ENCODE results near the gene ZNF771.

Gene ZNF771

DNA sequence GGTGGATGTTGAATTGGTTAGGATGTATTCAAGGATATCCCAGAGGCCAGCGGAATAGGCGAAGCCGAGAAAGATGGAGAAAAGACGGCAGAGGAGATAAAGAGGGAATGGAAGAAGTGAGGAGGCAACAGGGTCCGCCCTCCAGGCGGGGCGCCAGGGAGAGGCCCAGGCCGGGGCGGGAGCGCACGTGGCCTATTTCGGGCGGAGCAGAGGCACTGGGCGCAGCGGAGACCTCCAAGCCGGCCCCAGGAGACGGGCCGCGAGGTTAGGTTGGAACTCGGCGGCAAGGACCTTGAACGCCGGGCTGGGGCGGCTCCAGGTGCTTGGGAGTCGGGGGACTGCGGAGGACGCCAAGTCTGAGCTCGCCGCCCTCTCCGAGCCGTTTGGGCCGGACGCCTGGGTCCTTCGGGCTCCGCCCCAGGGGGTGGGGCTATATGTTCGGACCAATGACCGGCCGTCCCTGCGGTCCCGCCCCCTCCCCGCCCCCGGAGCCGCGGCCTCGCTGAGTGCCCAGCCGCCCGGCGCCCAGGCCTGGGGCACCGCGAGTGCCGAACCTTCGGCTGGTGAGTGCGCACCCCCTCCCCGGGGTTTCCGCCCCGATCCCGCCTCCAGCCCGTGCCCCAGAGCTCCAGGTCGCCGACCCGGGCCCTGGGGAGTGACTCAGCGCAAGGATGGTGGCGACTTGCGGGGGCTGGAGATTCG, at the start of gene ZNF771:
ZNF771 (plus strand) TSS at position 505 of the 702 bp plus-strand sequence. CDS start 448 bp downstream, outside the sequence.
- Histone ChIP-seq H3K27me3 (ENCODE audit: insufficient read depth, low read length) (no peaks in the 10 kb centered on the region), H3K36me3 (ENCODE audit: insufficient read depth, low read length) (no peaks in the 10 kb centered on the region), H2AFZ (ENCODE audit: low read length, unreplicated experiment) (peak within 1 kb of the TSS; percentile 96), H3K4me1 (ENCODE audit: control insufficient read depth, insufficient read depth, low read length, unreplicated experiment) (peaks cover 21% of the 10 kb centered on the region), H3K79me2 (ENCODE audit: control insufficient read depth, insufficient read depth, low read length, unreplicated experiment) (peaks cover 8% of the 10 kb centered on the region), H3K27ac (ENCODE audit: low read depth, low read length) (peak within 1 kb of the TSS; percentile 68), H3K4me3 (ENCODE audit: low read depth, low read length) (peak within 1 kb of the TSS; percentile 83)

DNA sequence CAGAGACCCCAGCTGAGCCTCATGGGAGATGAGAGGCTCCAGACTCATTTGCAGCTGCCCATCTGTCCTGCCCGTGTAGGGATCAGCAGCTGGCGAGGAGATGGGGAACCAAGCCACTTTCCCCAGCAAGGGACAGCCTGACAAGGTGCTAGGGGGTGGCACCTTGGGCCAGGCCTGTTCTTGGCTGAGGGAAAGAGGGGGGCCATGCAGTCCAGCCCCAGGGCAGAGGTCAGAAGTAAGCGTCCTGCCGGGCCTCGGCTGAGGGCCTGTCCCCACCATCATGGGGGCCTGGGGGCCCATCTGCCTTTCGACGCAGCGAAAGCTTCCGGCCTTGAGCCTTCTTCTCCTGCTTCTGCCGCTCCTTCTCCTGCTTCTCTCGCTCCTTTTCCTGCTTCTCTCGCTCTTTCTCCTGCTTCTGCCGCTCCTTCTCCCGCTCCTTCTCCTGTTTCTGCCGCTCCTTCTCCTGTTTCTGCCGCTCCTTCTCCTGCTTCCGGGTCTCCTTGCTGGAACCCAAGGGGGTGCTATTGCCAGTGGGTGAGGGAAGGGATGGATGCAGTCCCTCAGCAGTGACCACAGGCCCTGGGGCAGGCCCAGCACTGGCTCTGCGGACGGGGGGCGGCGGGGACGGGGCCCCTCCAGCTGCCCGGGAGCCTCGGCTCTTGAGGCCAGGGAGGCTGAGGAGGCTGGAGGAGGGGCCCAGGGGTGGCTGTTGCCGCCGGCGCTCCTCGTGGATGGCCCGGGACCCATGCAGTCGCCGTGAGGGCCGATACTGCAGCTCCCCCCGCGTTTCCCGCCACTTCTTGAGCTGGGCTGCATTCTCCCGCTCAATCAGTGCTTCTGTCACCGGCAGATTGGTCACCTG, 49.5 kb upstream of the ZNF771 start:
- Histone ChIP-seq H2AFZ (ENCODE audit: low read length, unreplicated experiment) (no peak overlapping the region), H3K36me3 (ENCODE audit: insufficient read depth, low read length) (no peaks in the 10 kb centered on the region), H3K27ac (ENCODE audit: low read depth, low read length) (no peak overlapping the region), H3K4me3 (ENCODE audit: low read depth, low read length) (no peak overlapping the region), H3K79me2 (ENCODE audit: control insufficient read depth, insufficient read depth, low read length, unreplicated experiment) (peaks cover 36% of the 10 kb centered on the region), H3K27me3 (ENCODE audit: insufficient read depth, low read length) (no peaks in the 10 kb centered on the region), H3K4me1 (ENCODE audit: control insufficient read depth, insufficient read depth, low read length, unreplicated experiment) (peaks cover 28% of the 10 kb centered on the region)

DNA sequence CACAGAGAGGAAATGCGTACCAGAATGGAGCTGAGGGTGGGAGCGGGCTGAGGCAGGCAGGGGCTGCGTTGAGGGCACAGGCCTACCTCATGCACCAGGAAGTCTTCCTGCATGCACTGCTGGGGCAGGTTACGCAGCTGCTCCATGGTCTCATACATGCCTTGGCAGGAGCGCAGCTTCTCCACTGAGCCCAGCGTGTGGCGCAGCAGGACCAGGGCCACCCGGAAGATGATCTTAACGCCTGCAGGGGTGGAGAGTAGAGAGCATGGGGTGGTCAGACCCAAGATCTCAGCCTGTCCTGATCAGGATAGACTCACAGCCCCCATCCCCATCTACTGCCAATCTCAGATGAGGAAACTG, 48.8 kb upstream of the ZNF771 start:
- Histone ChIP-seq H3K4me3 (ENCODE audit: low read depth, low read length) (no peak overlapping the region), H3K4me1 (ENCODE audit: control insufficient read depth, insufficient read depth, low read length, unreplicated experiment) (peaks cover 25% of the 10 kb centered on the region), H3K27me3 (ENCODE audit: insufficient read depth, low read length) (no peaks in the 10 kb centered on the region), H3K27ac (ENCODE audit: low read depth, low read length) (no peak overlapping the region), H3K36me3 (ENCODE audit: insufficient read depth, low read length) (no peaks in the 10 kb centered on the region), H2AFZ (ENCODE audit: low read length, unreplicated experiment) (no peak overlapping the region), H3K79me2 (ENCODE audit: control insufficient read depth, insufficient read depth, low read length, unreplicated experiment) (peaks cover 33% of the 10 kb centered on the region)

DNA sequence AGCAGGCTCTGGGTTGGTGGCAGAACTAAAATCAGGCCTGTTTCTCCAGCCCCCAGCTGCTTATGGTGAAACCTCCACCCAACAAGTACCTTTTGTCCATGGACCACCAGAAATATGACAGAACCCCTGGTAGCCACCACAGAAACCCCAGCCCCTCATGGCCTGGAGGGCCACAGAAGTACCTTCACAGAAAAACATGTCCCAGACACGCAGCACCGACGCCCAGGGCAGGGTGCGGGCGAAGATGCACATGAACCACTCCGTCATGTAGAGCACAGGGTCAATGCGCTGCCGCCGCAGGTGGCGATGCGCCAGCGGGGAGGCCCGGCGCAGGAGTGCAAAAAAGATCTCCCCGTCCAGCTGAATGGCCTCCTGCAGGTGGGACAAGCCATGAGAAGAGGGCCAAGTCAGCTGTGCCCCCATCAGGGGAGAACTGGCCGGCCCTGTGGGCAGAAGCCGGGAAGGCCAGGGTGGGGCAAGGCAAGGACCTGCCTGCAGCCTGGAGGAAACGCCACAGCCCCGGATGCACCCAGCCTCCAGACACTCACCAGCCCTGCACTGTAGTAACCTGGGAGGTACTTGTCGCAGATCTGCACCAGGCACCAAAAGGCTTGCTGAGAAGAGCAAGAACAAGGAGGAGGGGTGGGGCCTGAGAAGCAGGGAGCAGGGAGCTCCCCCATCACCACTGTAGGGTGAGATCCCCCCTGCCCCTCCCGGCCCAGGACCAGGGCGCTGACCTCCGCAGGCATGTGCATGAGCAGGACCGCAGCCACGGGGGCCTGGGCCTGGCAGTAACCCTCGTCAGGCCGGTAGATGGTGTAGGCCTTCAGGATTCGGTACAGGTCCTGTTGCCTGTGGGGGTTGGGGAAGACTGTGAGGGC, 48.2 kb upstream of the ZNF771 start:
- no peak overlapping the region for H2AFZ ChIP-seq (ENCODE audit: low read length, unreplicated experiment)
- no peak overlapping the region for H3K4me3 ChIP-seq (ENCODE audit: low read depth, low read length)
- no peak overlapping the region for H3K27ac ChIP-seq (ENCODE audit: low read depth, low read length)
- peaks cover 29% of the 10 kb centered on the region for H3K79me2 ChIP-seq (ENCODE audit: control insufficient read depth, insufficient read depth, low read length, unreplicated experiment)
- peaks cover 22% of the 10 kb centered on the region for H3K4me1 ChIP-seq (ENCODE audit: control insufficient read depth, insufficient read depth, low read length, unreplicated experiment)
- no peaks in the 10 kb centered on the region for H3K36me3 ChIP-seq (ENCODE audit: insufficient read depth, low read length)
- no peaks in the 10 kb centered on the region for H3K27me3 ChIP-seq (ENCODE audit: insufficient read depth, low read length)

DNA sequence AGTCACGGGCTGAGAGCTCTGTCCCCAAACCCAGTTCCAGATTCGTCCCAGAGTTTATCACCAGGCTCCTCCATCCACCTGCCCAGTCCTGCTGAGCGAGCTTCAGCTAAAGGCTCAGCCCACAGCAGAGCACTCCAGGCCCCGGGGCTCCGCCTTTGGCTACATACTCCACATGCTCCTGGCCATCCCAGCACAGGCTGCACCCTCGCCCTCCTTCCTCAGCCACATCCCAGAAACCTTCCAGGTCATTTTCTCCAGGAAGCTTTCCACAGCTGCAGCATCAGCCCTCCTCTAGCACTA, 47.6 kb upstream of the ZNF771 start:
- peaks cover 29% of the 10 kb centered on the region for H3K79me2 ChIP-seq (ENCODE audit: control insufficient read depth, insufficient read depth, low read length, unreplicated experiment)
- H3K4me1 ChIP-seq (ENCODE audit: control insufficient read depth, insufficient read depth, low read length, unreplicated experiment): peaks cover 22% of the 10 kb centered on the region
- no peak overlapping the region for H2AFZ ChIP-seq (ENCODE audit: low read length, unreplicated experiment)
- no peak overlapping the region for H3K27ac ChIP-seq (ENCODE audit: low read depth, low read length)
- no peaks in the 10 kb centered on the region for H3K36me3 ChIP-seq (ENCODE audit: insufficient read depth, low read length)
- H3K27me3 ChIP-seq (ENCODE audit: insufficient read depth, low read length): no peaks in the 10 kb centered on the region
- H3K4me3 ChIP-seq (ENCODE audit: low read depth, low read length): no peak overlapping the region

DNA sequence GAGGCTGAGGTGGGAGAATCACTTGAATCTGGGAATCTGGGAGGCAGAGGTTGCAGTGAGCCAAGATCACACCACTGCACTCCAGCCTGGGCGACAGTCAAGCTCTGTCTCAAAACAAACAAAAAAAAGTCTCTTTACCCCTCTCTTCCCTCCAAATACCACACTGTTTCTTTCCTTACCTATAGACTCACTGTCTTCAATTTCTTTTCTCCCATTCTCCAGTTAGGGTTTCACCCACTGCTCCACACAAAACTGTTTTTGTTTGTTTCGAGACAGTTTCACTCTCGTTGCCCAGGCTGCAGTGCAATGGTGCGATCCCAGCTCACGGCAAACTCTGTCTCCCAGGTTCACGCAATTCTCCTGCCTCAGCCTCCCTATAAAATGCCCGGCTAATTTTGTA, 46.2 kb upstream of the ZNF771 start:
- Histone ChIP-seq H3K27me3 (ENCODE audit: insufficient read depth, low read length) (no peaks in the 10 kb centered on the region), H3K4me3 (ENCODE audit: low read depth, low read length) (no peak overlapping the region), H3K79me2 (ENCODE audit: control insufficient read depth, insufficient read depth, low read length, unreplicated experiment) (peaks cover 38% of the 10 kb centered on the region), H2AFZ (ENCODE audit: low read length, unreplicated experiment) (no peak overlapping the region), H3K27ac (ENCODE audit: low read depth, low read length) (no peak overlapping the region), H3K36me3 (ENCODE audit: insufficient read depth, low read length) (no peaks in the 10 kb centered on the region), H3K4me1 (ENCODE audit: control insufficient read depth, insufficient read depth, low read length, unreplicated experiment) (peaks cover 16% of the 10 kb centered on the region)

DNA sequence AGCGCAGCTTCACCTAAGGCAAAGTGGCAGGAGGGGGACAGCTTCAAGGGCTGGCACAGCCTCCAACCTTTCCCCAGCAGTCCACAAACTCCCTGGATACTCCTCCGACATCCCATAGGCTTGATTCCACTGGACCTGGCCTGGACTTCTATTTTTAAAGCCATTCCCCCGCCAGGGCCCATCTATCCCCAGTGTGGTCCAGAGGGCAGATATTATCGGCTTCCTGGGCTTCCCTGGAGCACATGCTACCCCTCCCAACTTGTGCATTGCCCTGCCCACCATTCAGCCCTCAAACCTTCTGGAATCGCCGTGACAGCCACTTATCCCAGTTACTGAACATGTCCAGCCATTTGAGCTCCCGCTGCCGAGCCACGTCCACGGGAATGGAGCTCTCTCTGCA, 42.2 kb upstream of the ZNF771 start:
- Histone ChIP-seq H3K27me3 (ENCODE audit: insufficient read depth, low read length) (no peaks in the 10 kb centered on the region), H2AFZ (ENCODE audit: low read length, unreplicated experiment) (no peak overlapping the region), H3K79me2 (ENCODE audit: control insufficient read depth, insufficient read depth, low read length, unreplicated experiment) (peaks cover 70% of the 10 kb centered on the region), H3K27ac (ENCODE audit: low read depth, low read length) (no peak overlapping the region), H3K4me3 (ENCODE audit: low read depth, low read length) (no peak overlapping the region), H3K36me3 (ENCODE audit: insufficient read depth, low read length) (peaks cover 3% of the 10 kb centered on the region; the same call in 1 of the 2 replicates), H3K4me1 (ENCODE audit: control insufficient read depth, insufficient read depth, low read length, unreplicated experiment) (peaks cover 14% of the 10 kb centered on the region)

DNA sequence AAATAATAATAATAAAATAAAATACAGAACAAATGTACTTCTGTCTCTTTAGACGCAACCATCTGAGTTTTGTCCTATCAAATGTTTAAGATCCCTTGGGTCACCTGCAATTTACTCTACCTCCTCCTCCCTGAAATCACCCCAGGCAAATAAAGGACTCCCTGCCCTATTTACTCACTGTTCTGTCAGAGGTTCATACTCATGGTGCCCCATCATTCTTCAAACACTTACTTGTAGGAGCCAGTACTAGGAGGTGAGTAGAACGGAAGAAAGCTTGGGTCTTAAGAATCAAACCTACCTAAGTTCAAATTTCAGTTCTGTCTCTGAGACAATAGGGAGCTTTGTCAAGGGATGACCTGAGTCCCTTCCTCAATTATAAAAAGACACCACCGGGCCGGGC, 40.9 kb upstream of the ZNF771 start:
- H3K27me3 ChIP-seq (ENCODE audit: insufficient read depth, low read length): no peaks in the 10 kb centered on the region
- H3K4me1 ChIP-seq (ENCODE audit: control insufficient read depth, insufficient read depth, low read length, unreplicated experiment): peaks cover 14% of the 10 kb centered on the region
- peaks cover 66% of the 10 kb centered on the region for H3K79me2 ChIP-seq (ENCODE audit: control insufficient read depth, insufficient read depth, low read length, unreplicated experiment)
- peaks cover 3% of the 10 kb centered on the region; the same call in 1 of the 2 replicates for H3K36me3 ChIP-seq (ENCODE audit: insufficient read depth, low read length)
- H2AFZ ChIP-seq (ENCODE audit: low read length, unreplicated experiment): no peak overlapping the region
- H3K27ac ChIP-seq (ENCODE audit: low read depth, low read length): no peak overlapping the region
- H3K4me3 ChIP-seq (ENCODE audit: low read depth, low read length): no peak overlapping the region; the same call in 1 of the 2 replicates

DNA sequence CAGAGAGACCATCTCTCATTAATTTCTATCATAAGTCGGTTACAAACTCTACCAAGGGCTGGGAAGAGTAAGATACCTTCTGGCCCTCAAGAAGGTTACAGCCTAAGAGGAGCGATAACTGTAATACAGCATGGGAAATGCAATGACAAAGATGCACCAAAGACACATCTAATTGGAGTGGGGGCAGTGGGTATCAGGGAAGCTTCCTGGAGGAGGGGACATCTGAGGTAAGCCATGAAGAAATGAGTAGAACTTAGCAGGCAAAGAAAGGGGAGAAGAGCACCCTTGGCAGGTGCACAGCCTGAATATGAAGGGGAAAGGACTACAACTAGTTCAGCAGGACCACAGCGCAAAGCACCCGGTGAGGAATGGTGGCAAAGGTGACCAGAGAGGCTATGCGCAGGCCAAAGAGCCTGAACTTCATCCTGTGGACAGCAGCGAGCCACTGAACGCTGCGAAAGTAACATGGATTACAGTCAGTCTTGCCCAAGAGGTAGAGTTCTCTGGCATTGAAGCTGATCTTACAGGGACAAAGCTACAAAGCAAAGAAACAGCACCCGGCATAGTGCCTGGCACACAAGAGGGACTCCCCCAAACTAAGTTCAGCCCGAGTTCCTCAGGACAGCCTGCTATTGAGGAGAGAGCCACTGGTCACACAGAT, 39.9 kb upstream of the ZNF771 start:
- Histone ChIP-seq H3K4me1 (ENCODE audit: control insufficient read depth, insufficient read depth, low read length, unreplicated experiment) (peaks cover 14% of the 10 kb centered on the region), H3K27ac (ENCODE audit: low read depth, low read length) (peak overlapping the region; percentile 56; the same call in 1 of the 2 replicates), H2AFZ (ENCODE audit: low read length, unreplicated experiment) (no peak overlapping the region), H3K27me3 (ENCODE audit: insufficient read depth, low read length) (no peaks in the 10 kb centered on the region), H3K36me3 (ENCODE audit: insufficient read depth, low read length) (peaks cover 3% of the 10 kb centered on the region; the same call in 1 of the 2 replicates), H3K79me2 (ENCODE audit: control insufficient read depth, insufficient read depth, low read length, unreplicated experiment) (peaks cover 62% of the 10 kb centered on the region), H3K4me3 (ENCODE audit: low read depth, low read length) (peak overlapping the region; percentile 96)
